ENCODE data around the gene ANKRD44. TPM values are rescaled to one million over a fixed set of nuclear protein-coding genes. Genes with fewer than 3 reads are reported as not detected.
A peak's percentile ranks its signal among the peaks of the same experiment; 100 is the strongest.

The ANKRD44 gene
- total RNA-seq, 4 donors from 2014 or later, result 24.4 to 51.8 (median 35.7) TPM

- Histone ChIP-seq H3K9me3 (no peaks in the 10 kb centered on the region), H3K36me3 (no peaks in the 10 kb centered on the region), H3K4me3 (no peak overlapping the region), H3K4me1 (peaks cover 4 to 32% (median 4%) of the 10 kb centered on the region in 3 donors), H3K27me3 (no peaks in the 10 kb centered on the region), H3K27ac (peak overlapping the region; percentile 45 to 73 (median 68))
- ATAC-seq, result no peak
- TF ChIP-seq POLR2A (IDR thresholded peaks at IDR 0.05) (no peak), EP300 (IDR thresholded peaks at IDR 0.05) (no peak), CTCF (IDR thresholded peaks at IDR 0.05) (no peak), POLR2AphosphoS5 (IDR thresholded peaks at IDR 0.05) (no peak)
Observed at GRCh38 chr2:197256021-197256420, 54.6 kb downstream of the ANKRD44 start.

GRCh38 chr2:197255543-197255942, 55.0 kb downstream of the ANKRD44 start:
- Histone ChIP-seq H3K9me3 (no peaks in the 10 kb centered on the region), H3K27ac (peak overlapping the region; percentile 45 to 73 (median 68)), H3K36me3 (no peaks in the 10 kb centered on the region), H3K4me1 (peaks cover 4 to 32% (median 4%) of the 10 kb centered on the region in 3 donors), H3K27me3 (no peaks in the 10 kb centered on the region), H3K4me3 (peak overlapping the region in 1 of 2 donors; percentile 12)
- TF ChIP-seq EP300 (IDR thresholded peaks at IDR 0.05) (no peak), CTCF (IDR thresholded peaks at IDR 0.05) (no peak), POLR2A (IDR thresholded peaks at IDR 0.05) (no peak), POLR2AphosphoS5 (IDR thresholded peaks at IDR 0.05) (no peak)
- ATAC-seq, result peak; percentile 85
- WGBS, 2 donors (ENCODE audit: low coverage in 1 of 2), result 8 to 43% methylated on average over 4 of the region's 9 CpGs

GRCh38 chr2:197254776-197255530, 55.6 kb downstream of the ANKRD44 start:
- Histone ChIP-seq H3K9me3 (no peaks in the 10 kb centered on the region), H3K27me3 (no peaks in the 10 kb centered on the region), H3K27ac (peak overlapping the region; percentile 35 to 73 (median 68)), H3K36me3 (no peaks in the 10 kb centered on the region), H3K4me3 (no peak overlapping the region), H3K4me1 (peaks cover 4 to 36% (median 4%) of the 10 kb centered on the region in 3 donors)
- WGBS, 2 donors (ENCODE audit: low coverage in 1 of 2), result 59 to 67% methylated on average over 4 to 5 of the region's 5 CpGs
- TF ChIP-seq POLR2A (IDR thresholded peaks at IDR 0.05) (no peak), EP300 (IDR thresholded peaks at IDR 0.05) (no peak), POLR2AphosphoS5 (IDR thresholded peaks at IDR 0.05) (no peak)
- no peak for ATAC-seq

- H3K36me3 ChIP-seq, result no peaks in the 10 kb centered on the region
- no peaks in the 10 kb centered on the region for H3K9me3 ChIP-seq
- WGBS, 2 donors (ENCODE audit: low coverage in 1 of 2), result 59 to 72% methylated on average over 4 of the region's 4 CpGs
- H3K4me1 ChIP-seq, result peaks cover 4 to 35% (median 4%) of the 10 kb centered on the region in 3 donors
- ATAC-seq, result no peak
- no peak overlapping the region for H3K27ac ChIP-seq
- no peak overlapping the region for H3K4me3 ChIP-seq
- no peak for TF ChIP-seq POLR2A (IDR thresholded peaks at IDR 0.05)
- no peak for TF ChIP-seq CTCF (IDR thresholded peaks at IDR 0.05)
- no peak for TF ChIP-seq POLR2AphosphoS5 (IDR thresholded peaks at IDR 0.05)
- TF ChIP-seq EP300 (IDR thresholded peaks at IDR 0.05), result no peak
- H3K27me3 ChIP-seq, result no peaks in the 10 kb centered on the region
Observed at GRCh38 chr2:197251576-197251975, 59.0 kb downstream of the ANKRD44 start.

GRCh38 chr2:197251163-197251562, 59.4 kb downstream of the ANKRD44 start:
- Histone ChIP-seq H3K27ac (no peak overlapping the region), H3K27me3 (no peaks in the 10 kb centered on the region), H3K36me3 (no peaks in the 10 kb centered on the region), H3K9me3 (no peaks in the 10 kb centered on the region), H3K4me3 (no peak overlapping the region), H3K4me1 (peaks cover 4 to 31% (median 4%) of the 10 kb centered on the region in 3 donors)
- no peak for ATAC-seq
- 56 to 63% methylated on average over 2 to 3 of the region's 3 CpGs for WGBS, 2 donors (ENCODE audit: low coverage in 1 of 2)
- no peak for TF ChIP-seq EP300 (IDR thresholded peaks at IDR 0.05)
- no peak for TF ChIP-seq POLR2A (IDR thresholded peaks at IDR 0.05)
- no peak for TF ChIP-seq POLR2AphosphoS5 (IDR thresholded peaks at IDR 0.05)
- no peak for TF ChIP-seq CTCF (IDR thresholded peaks at IDR 0.05)

All from gastroesophageal sphincter (tissue), 4 donors.